SK-N-SH treated with all-trans-retinoic acid at 6 μM for 48 hours (cell line): ENCODE data around the gene RAD51B.

Experiments
- ATAC-seq: fragments of 200-7000 bp; cut with Tn5 transposase; 3 replicates; pipeline ENCODE4 v1.9.1; 2020; ENCODE audit warnings: mild to moderate bottlenecking, moderate library complexity
- ARNTL ChIP-seq: fragments of 450-650 bp; formaldehyde crosslinking; IDR thresholded peaks from 2 replicates; pipeline ENCODE4 v1.5.0; 2020; ENCODE audit warnings: low read depth, mild to moderate bottlenecking, moderate library complexity, borderline replicate concordance
- BACH2 ChIP-seq: fragments of 250-450 bp; sonication (Bioruptor Pico); IDR thresholded peaks from 2 replicates; pipeline ENCODE4 v1.9.0; 2021; ENCODE audit warnings: mild to moderate bottlenecking, borderline replicate concordance
- CSDC2 ChIP-seq: fragments of 250-450 bp; sonication (Bioruptor Pico); IDR thresholded peaks from 2 replicates; pipeline ENCODE4 v1.5.0; 2020; ENCODE audit warnings: mild to moderate bottlenecking, moderate library complexity
- ESRRG ChIP-seq: fragments of 250-450 bp; sonication (Bioruptor Pico); IDR thresholded peaks from 2 replicates; pipeline ENCODE4 v1.6.1; 2021; ENCODE audit warnings: mild to moderate bottlenecking
- GLIS3 ChIP-seq: fragments of 250-450 bp; sonication (Bioruptor Pico); IDR thresholded peaks from 2 replicates; pipeline ENCODE4 v1.5.0; 2020; ENCODE audit warnings: mild to moderate bottlenecking, moderate library complexity
- ISL1 ChIP-seq: fragments of 250-450 bp; sonication (Bioruptor Pico); IDR thresholded peaks from 2 replicates; pipeline ENCODE4 v2.1.2; 2022; ENCODE audit warnings: mild to moderate bottlenecking, moderate library complexity
- OSR1 ChIP-seq: fragments of 250-450 bp; sonication (Bioruptor Pico); IDR thresholded peaks from 2 replicates; pipeline ENCODE4 v1.8.0; 2022; ENCODE audit warnings: moderate library complexity, mild to moderate bottlenecking, inconsistent platforms
- PPARA ChIP-seq: fragments of 250-450 bp; sonication (Bioruptor Pico); IDR thresholded peaks from 2 replicates; pipeline ENCODE4 v1.5.0; 2020; ENCODE audit warnings: mild to moderate bottlenecking, borderline replicate concordance
- RARB ChIP-seq: fragments of 250-450 bp; sonication (Bioruptor Pico); IDR thresholded peaks from 2 replicates; pipeline ENCODE4 v1.8.0; 2021; ENCODE audit warnings: mild to moderate bottlenecking, moderate library complexity
- SNAI2 ChIP-seq: fragments of 250-450 bp; sonication (Bioruptor Pico); IDR thresholded peaks from 2 replicates; pipeline ENCODE4 v1.5.0; 2020; ENCODE audit warnings: mild to moderate bottlenecking, moderate library complexity
- TCF4 ChIP-seq: fragments of 250-450 bp; sonication (Bioruptor Pico); IDR thresholded peaks from 2 replicates; pipeline ENCODE4 v1.8.0; 2021; ENCODE audit warnings: mild to moderate bottlenecking, moderate library complexity, borderline replicate concordance
- TOX ChIP-seq: fragments of 250-450 bp; sonication (Bioruptor Pico); IDR thresholded peaks from 2 replicates; pipeline ENCODE4 v1.8.0; 2021; ENCODE audit warnings: mild to moderate bottlenecking, moderate library complexity, borderline replicate concordance
- ZC3H10 ChIP-seq: fragments of 250-450 bp; sonication (Bioruptor Pico); IDR thresholded peaks from 2 replicates; pipeline ENCODE4 v1.5.1; 2021; ENCODE audit warnings: mild to moderate bottlenecking, moderate library complexity
- ZFP30 ChIP-seq: fragments of 450-650 bp; formaldehyde crosslinking; IDR thresholded peaks from 2 replicates; pipeline ENCODE4 v1.5.0; 2022; ENCODE audit warnings: mild to moderate bottlenecking, moderate library complexity
- ZNF565 ChIP-seq: fragments of 450-650 bp; formaldehyde crosslinking; conservative IDR thresholded peaks from 2 replicates; pipeline ENCODE4 v1.5.0; 2020; ENCODE audit warnings: low read depth, mild to moderate bottlenecking, moderate library complexity
- ZNF8 ChIP-seq: fragments of 450-650 bp; formaldehyde crosslinking; IDR thresholded peaks from 2 replicates; pipeline ENCODE4 v1.5.0; 2020; ENCODE audit warnings: mild to moderate bottlenecking, moderate library complexity
- TF ChIP-seq, protein P1 (sequence below): fragments of 250-450 bp; sonication (Bioruptor Pico); IDR thresholded peaks from 2 replicates; pipeline ENCODE4 v1.8.0; 2020; ENCODE audit warnings: mild to moderate bottlenecking, moderate library complexity, borderline replicate concordance
- TF ChIP-seq, protein P2 (sequence below): fragments of 250-450 bp; sonication (Bioruptor Pico); IDR thresholded peaks from 2 replicates; pipeline ENCODE4 v1.5.0; 2020; ENCODE audit warnings: mild to moderate bottlenecking, moderate library complexity
- TF ChIP-seq, protein P3 (sequence below): fragments of 250-450 bp; sonication (Bioruptor Pico); IDR thresholded peaks from 2 replicates; pipeline ENCODE4 v1.8.0; 2021; ENCODE audit warnings: low read depth, mild to moderate bottlenecking, moderate library complexity, borderline replicate concordance
- TF ChIP-seq, protein P4 (sequence below): fragments of 250-450 bp; sonication (Bioruptor Pico); IDR thresholded peaks from 2 replicates; pipeline ENCODE4 v1.5.1; 2020; ENCODE audit warnings: low read depth, mild to moderate bottlenecking, moderate library complexity
- TF ChIP-seq, protein P5 (sequence below): fragments of 250-450 bp; sonication (Bioruptor Pico); IDR thresholded peaks from 2 replicates; pipeline ENCODE4 v1.5.1; 2021; ENCODE audit warnings: mild to moderate bottlenecking, moderate library complexity

RAD51B gene

DNA sequence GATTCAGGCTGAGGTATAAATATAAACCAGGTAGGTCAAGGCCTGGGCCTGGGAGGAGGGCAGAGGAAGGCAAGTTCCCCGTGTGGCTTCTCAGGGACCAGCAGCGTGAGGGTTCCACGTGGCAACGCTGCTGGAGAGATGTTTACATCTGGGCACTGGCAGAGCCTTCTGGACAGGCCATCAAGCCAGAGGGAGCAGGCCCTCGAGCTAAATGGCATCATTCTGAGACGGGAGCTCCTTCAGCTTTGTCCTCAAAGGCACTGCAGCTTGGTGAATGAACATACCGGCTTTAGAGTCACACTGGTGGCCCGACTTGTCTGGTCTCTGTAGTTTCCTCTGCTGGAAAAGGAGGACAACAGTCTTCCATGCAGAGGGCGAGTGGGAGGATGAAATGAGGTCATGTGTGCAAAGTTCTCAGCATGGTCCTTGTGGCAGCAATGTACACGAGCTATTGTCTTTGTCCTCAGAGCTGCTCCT, 742.0 kb downstream of the RAD51B start:
- TF ChIP-seq, protein P1, sequence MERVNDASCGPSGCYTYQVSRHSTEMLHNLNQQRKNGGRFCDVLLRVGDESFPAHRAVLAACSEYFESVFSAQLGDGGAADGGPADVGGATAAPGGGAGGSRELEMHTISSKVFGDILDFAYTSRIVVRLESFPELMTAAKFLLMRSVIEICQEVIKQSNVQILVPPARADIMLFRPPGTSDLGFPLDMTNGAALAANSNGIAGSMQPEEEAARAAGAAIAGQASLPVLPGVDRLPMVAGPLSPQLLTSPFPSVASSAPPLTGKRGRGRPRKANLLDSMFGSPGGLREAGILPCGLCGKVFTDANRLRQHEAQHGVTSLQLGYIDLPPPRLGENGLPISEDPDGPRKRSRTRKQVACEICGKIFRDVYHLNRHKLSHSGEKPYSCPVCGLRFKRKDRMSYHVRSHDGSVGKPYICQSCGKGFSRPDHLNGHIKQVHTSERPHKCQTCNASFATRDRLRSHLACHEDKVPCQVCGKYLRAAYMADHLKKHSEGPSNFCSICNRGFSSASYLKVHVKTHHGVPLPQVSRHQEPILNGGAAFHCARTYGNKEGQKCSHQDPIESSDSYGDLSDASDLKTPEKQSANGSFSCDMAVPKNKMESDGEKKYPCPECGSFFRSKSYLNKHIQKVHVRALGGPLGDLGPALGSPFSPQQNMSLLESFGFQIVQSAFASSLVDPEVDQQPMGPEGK (CRISPR knock-in tag) = no peak
- TF ChIP-seq SNAI2 (no peak), CSDC2 (CRISPR knock-in tag) (no peak), TOX (CRISPR knock-in tag) (no peak), ZNF8 (CRISPR knock-in tag) (no peak), GLIS3 (no peak)
- no peak for ATAC-seq

DNA sequence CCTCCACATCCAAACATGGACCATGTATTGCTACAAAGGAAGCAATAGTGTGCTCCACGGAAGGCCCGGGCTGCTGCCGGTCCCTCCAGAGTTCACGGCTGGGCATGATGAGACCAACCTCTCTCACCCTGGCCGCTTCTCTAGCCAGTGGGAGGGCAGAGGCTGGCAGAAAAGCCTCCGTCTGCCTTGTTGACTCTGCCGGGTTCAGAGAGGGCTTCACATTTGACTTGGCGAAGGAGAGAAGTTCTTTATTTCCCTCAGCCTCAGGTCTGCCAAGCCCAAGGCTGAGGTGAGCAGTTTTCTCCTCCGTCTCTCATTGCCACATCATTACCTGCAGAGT, 743.3 kb downstream of the RAD51B start:
- no peak for ATAC-seq
- no peak for TF ChIP-seq TOX (CRISPR knock-in tag)
- TF ChIP-seq PPARA (CRISPR knock-in tag) = no peak
- no peak for TF ChIP-seq ZNF8 (CRISPR knock-in tag)
- TF ChIP-seq ESRRG (CRISPR knock-in tag) = no peak
- TF ChIP-seq, protein P2, sequence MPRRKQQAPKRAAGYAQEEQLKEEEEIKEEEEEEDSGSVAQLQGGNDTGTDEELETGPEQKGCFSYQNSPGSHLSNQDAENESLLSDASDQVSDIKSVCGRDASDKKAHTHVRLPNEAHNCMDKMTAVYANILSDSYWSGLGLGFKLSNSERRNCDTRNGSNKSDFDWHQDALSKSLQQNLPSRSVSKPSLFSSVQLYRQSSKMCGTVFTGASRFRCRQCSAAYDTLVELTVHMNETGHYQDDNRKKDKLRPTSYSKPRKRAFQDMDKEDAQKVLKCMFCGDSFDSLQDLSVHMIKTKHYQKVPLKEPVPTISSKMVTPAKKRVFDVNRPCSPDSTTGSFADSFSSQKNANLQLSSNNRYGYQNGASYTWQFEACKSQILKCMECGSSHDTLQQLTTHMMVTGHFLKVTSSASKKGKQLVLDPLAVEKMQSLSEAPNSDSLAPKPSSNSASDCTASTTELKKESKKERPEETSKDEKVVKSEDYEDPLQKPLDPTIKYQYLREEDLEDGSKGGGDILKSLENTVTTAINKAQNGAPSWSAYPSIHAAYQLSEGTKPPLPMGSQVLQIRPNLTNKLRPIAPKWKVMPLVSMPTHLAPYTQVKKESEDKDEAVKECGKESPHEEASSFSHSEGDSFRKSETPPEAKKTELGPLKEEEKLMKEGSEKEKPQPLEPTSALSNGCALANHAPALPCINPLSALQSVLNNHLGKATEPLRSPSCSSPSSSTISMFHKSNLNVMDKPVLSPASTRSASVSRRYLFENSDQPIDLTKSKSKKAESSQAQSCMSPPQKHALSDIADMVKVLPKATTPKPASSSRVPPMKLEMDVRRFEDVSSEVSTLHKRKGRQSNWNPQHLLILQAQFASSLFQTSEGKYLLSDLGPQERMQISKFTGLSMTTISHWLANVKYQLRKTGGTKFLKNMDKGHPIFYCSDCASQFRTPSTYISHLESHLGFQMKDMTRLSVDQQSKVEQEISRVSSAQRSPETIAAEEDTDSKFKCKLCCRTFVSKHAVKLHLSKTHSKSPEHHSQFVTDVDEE (CRISPR knock-in tag) = no peak
- no peak for TF ChIP-seq OSR1 (CRISPR knock-in tag)
- no peak for TF ChIP-seq ISL1 (CRISPR knock-in tag)
- TF ChIP-seq TCF4 = no peak
- TF ChIP-seq, protein P3, sequence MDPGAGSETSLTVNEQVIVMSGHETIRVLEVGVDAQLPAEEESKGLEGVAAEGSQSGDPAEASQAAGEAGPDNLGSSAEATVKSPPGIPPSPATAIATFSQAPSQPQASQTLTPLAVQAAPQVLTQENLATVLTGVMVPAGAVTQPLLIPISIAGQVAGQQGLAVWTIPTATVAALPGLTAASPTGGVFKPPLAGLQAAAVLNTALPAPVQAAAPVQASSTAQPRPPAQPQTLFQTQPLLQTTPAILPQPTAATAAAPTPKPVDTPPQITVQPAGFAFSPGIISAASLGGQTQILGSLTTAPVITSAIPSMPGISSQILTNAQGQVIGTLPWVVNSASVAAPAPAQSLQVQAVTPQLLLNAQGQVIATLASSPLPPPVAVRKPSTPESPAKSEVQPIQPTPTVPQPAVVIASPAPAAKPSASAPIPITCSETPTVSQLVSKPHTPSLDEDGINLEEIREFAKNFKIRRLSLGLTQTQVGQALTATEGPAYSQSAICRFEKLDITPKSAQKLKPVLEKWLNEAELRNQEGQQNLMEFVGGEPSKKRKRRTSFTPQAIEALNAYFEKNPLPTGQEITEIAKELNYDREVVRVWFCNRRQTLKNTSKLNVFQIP (CRISPR knock-in tag) = no peak
- TF ChIP-seq, protein P4, sequence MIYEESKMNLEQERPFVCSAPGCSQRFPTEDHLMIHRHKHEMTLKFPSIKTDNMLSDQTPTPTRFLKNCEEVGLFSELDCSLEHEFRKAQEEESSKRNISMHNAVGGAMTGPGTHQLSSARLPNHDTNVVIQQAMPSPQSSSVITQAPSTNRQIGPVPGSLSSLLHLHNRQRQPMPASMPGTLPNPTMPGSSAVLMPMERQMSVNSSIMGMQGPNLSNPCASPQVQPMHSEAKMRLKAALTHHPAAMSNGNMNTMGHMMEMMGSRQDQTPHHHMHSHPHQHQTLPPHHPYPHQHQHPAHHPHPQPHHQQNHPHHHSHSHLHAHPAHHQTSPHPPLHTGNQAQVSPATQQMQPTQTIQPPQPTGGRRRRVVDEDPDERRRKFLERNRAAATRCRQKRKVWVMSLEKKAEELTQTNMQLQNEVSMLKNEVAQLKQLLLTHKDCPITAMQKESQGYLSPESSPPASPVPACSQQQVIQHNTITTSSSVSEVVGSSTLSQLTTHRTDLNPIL (CRISPR knock-in tag) = no peak
- TF ChIP-seq, protein P5, sequence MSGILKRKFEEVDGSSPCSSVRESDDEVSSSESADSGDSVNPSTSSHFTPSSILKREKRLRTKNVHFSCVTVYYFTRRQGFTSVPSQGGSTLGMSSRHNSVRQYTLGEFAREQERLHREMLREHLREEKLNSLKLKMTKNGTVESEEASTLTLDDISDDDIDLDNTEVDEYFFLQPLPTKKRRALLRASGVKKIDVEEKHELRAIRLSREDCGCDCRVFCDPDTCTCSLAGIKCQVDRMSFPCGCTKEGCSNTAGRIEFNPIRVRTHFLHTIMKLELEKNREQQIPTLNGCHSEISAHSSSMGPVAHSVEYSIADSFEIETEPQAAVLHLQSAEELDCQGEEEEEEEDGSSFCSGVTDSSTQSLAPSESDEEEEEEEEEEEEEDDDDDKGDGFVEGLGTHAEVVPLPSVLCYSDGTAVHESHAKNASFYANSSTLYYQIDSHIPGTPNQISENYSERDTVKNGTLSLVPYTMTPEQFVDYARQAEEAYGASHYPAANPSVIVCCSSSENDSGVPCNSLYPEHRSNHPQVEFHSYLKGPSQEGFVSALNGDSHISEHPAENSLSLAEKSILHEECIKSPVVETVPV (CRISPR knock-in tag) = no peak
- no peak for TF ChIP-seq ZC3H10
- no peak for TF ChIP-seq BACH2 (CRISPR knock-in tag)
- TF ChIP-seq ZNF565 = no peak
- TF ChIP-seq, protein P1 (CRISPR knock-in tag) = no peak
- no peak for TF ChIP-seq ZFP30 (CRISPR knock-in tag)
- no peak for TF ChIP-seq GLIS3
- TF ChIP-seq ARNTL (CRISPR knock-in tag) = no peak
- TF ChIP-seq RARB (CRISPR knock-in tag) = no peak
